ENCODE measurements around the gene EPN3. TPM values are rescaled to one million over a fixed set of nuclear protein-coding genes. Genes with fewer than 3 reads are reported as not detected.

The EPN3 gene
- total and polyA plus RNA-seq, 2 donors (not counting 1 experiment from before 2014, with no cell fraction given): not detected

- Histone ChIP-seq H2AFZ (ENCODE audit: insufficient read depth, low read depth, low read length, poor library complexity, severe bottlenecking) (no peak overlapping the region), H4K20me1 (ENCODE audit: control insufficient read depth, insufficient read depth, low read length, poor library complexity, severe bottlenecking) (no peaks in the 10 kb centered on the region), H3K4me1 (ENCODE audit: control insufficient read depth in 2 of 2, insufficient read depth in 2 of 2, low read length in 2 of 2) (no peaks in the 10 kb centered on the region), H3K27me3 (replicated peaks in 1 of 4; ENCODE audit: control extremely low read depth in 1 of 4, control insufficient read depth in 3 of 4, insufficient read depth in 4 of 4, low read length in 3 of 4) (peaks cover 0 to 4% (median 0%) of the 10 kb centered on the region in 4 experiments), H3K79me2 (ENCODE audit: control insufficient read depth, insufficient read depth, low read length) (no peaks in the 10 kb centered on the region), H3K27ac (ENCODE audit: low read length in 2 of 2) (no peak overlapping the region), H3K4me3 (ENCODE audit: control extremely low read depth in 1 of 5, extremely low read depth in 1 of 5, insufficient read depth in 1 of 5, low read depth in 2 of 5, low read length in 4 of 5) (no peak overlapping the region), H3K9me3 (ENCODE audit: control extremely low read depth in 1 of 3, control insufficient read depth in 2 of 3, insufficient read depth in 1 of 3, low read length in 2 of 3) (peaks cover 0 to 3% (median 0%) of the 10 kb centered on the region in 3 donors), H3K36me3 (replicated peaks in 1 of 2; ENCODE audit: control extremely low read depth in 1 of 2, control insufficient read depth in 1 of 2, extremely low read depth in 1 of 2, insufficient read depth in 2 of 2, low read length in 1 of 2) (no peaks in the 10 kb centered on the region), H3K4me2 (replicated peaks; ENCODE audit: low read depth, low read length, poor library complexity, severe bottlenecking) (no peak overlapping the region), H3K9ac (ENCODE audit: low read length) (no peak overlapping the region)
- POLR2A ChIA-PET: no interaction called here
- CTCF ChIA-PET: no interaction called here
- 82% methylated on average over 9 of the region's 10 CpGs for WGBS (ENCODE audit: insufficient coverage)
- no peak overlapping the region for H3K4me3 Mint-ChIP-seq
- intact Hi-C loops (cut with micrococcal nuclease): no loop called here
- TF ChIP-seq, protein P1, sequence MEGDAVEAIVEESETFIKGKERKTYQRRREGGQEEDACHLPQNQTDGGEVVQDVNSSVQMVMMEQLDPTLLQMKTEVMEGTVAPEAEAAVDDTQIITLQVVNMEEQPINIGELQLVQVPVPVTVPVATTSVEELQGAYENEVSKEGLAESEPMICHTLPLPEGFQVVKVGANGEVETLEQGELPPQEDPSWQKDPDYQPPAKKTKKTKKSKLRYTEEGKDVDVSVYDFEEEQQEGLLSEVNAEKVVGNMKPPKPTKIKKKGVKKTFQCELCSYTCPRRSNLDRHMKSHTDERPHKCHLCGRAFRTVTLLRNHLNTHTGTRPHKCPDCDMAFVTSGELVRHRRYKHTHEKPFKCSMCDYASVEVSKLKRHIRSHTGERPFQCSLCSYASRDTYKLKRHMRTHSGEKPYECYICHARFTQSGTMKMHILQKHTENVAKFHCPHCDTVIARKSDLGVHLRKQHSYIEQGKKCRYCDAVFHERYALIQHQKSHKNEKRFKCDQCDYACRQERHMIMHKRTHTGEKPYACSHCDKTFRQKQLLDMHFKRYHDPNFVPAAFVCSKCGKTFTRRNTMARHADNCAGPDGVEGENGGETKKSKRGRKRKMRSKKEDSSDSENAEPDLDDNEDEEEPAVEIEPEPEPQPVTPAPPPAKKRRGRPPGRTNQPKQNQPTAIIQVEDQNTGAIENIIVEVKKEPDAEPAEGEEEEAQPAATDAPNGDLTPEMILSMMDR (IDR thresholded peaks at IDR 0.05): no peak
- no peak for TF ChIP-seq EZH2 (IDR thresholded peaks at IDR 0.05; ENCODE audit: borderline replicate concordance, insufficient read depth, low read depth, low read length, poor library complexity, severe bottlenecking)
- no peak for ATAC-seq (ENCODE audit: low read depth)
- no peaks in the 10 kb centered on the region for H3K9me3 Mint-ChIP-seq (ENCODE audit: insufficient read depth)
- no peak for DNase-seq
- no peaks in the 10 kb centered on the region for H3K4me1 Mint-ChIP-seq
- H3K27ac Mint-ChIP-seq: no peak overlapping the region
- peaks cover 13% of the 10 kb centered on the region for H3K27me3 Mint-ChIP-seq
Measured at GRCh38 chr17:50593321-50593720, 60.8 kb downstream of the EPN3 start.

Other genes starting within 250 kb of the EPN3 start
- gene XYLT2, start 186.6 kb upstream of the EPN3 start, total RNA-seq: 29.9 and 30.3 TPM in 2 replicates
- gene XYLT2, start 186.6 kb upstream of the EPN3 start, polyA plus RNA-seq: 15.5 and 21.5 TPM in 2 replicates
- 33.5 and 40.2 TPM in 2 replicates for gene MRPL27, start 159.6 kb upstream of the EPN3 start, total RNA-seq
- 19.8 and 32.5 TPM in 2 replicates for gene MRPL27, start 159.6 kb upstream of the EPN3 start, polyA plus RNA-seq
- gene EME1, start 159.5 kb upstream of the EPN3 start, total RNA-seq: 2.3 and 3.4 TPM in 2 replicates
- gene EME1, start 159.5 kb upstream of the EPN3 start, polyA plus RNA-seq: 1.6 and 3.0 TPM in 2 replicates
- 29.5 and 31.2 TPM in 2 replicates for gene LRRC59, start 135.2 kb upstream of the EPN3 start, total RNA-seq
- 27.7 and 47.4 TPM in 2 replicates for gene LRRC59, start 135.2 kb upstream of the EPN3 start, polyA plus RNA-seq
- gene ACSF2, start 106.5 kb upstream of the EPN3 start, total RNA-seq: 66.1 and 82.6 TPM in 2 replicates
- 59.6 and 62.1 TPM in 2 replicates for gene ACSF2, start 106.5 kb upstream of the EPN3 start, polyA plus RNA-seq
- gene CHAD, start 63.9 kb upstream of the EPN3 start, total RNA-seq: 3.5 and 3.9 TPM in 2 replicates
- gene CHAD, start 63.9 kb upstream of the EPN3 start, polyA plus RNA-seq: 1.4 and 4.4 TPM in 2 replicates
- 52.9 and 53.4 TPM in 2 replicates for gene RSAD1, start 53.9 kb upstream of the EPN3 start, total RNA-seq
- 53.2 and 63.9 TPM in 2 replicates for gene RSAD1, start 53.9 kb upstream of the EPN3 start, polyA plus RNA-seq
- gene MYCBPAP, start 24.3 kb upstream of the EPN3 start, total RNA-seq: 5.1 and 5.5 TPM in 2 replicates
- 0.45 and 1.9 TPM in 2 replicates for gene MYCBPAP, start 24.3 kb upstream of the EPN3 start, polyA plus RNA-seq
- 68.5 and 72.2 TPM in 2 replicates for gene SPATA20, start 14.4 kb downstream of the EPN3 start, total RNA-seq
- 18.9 and 61.7 TPM in 2 replicates for gene SPATA20, start 14.4 kb downstream of the EPN3 start, polyA plus RNA-seq
- gene CACNA1G, start 28.0 kb downstream of the EPN3 start, total RNA-seq: 0.05 and 0.12 TPM in 2 replicates
- not detected in 2 replicates for gene CACNA1G, start 28.0 kb downstream of the EPN3 start, polyA plus RNA-seq
- gene ABCC3, start 102.1 kb downstream of the EPN3 start, total RNA-seq: 0.05 and 0.44 TPM in 2 replicates
- gene ABCC3, start 102.1 kb downstream of the EPN3 start, polyA plus RNA-seq: 0.37 and 0.60 TPM in 2 replicates
- 35.3 and 43.1 TPM in 2 replicates for gene ANKRD40, start 175.2 kb downstream of the EPN3 start, total RNA-seq
- 13.7 and 17.9 TPM in 2 replicates for gene ANKRD40, start 175.2 kb downstream of the EPN3 start, polyA plus RNA-seq
- gene LUC7L3, start 186.9 kb downstream of the EPN3 start, total RNA-seq: 305 and 311 TPM in 2 replicates
- gene LUC7L3, start 186.9 kb downstream of the EPN3 start, polyA plus RNA-seq: 42.9 and 101 TPM in 2 replicates
- not detected in 2 replicates for gene ANKRD40CL, start 234.8 kb downstream of the EPN3 start, total RNA-seq
- gene ANKRD40CL, start 234.8 kb downstream of the EPN3 start, polyA plus RNA-seq: not detected in 2 replicates

Measured in B cell (primary cell).